HG02884 (cell line): ENCODE measurements around the gene IL1B.

Source experiments
- ATAC-seq: cut with Tn5 transposase; IDR thresholded peaks from one replicate; pipeline ENCODE4 v1.9.1; 2021; ENCODE audit warnings: mild to moderate bottlenecking, moderate library complexity; ENCODE audit not compliant: unreplicated experiment

IL1B gene

DNA sequence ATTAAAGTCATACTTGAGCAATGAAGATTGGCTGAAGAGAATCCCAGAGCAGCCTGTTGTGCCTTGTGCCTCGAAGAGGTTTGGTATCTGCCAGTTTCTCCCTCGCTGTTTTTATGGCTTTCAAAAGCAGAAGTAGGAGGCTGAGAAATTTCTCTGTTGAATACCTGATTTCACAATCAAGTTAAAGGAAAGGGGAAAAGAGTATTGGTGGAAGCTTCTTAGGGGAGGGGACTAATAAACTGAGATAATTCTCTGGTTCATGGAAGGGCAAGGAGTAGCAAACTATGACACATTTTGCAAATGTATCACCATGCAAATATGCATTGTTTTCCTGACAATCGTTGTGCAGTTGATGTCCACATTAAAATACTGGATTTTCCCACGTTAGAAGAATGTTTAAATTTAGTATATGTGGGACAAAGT, at the start of gene IL1B:
Gene IL1B, minus strand, starts transcription at position 85 of the 423 bp plus-strand sequence. CDS start 550 bp downstream, outside the sequence.
- no peak for ATAC-seq

GRCh38 chr2:112886291-112886690, 49.7 kb upstream of the IL1B start:
- ATAC-seq: no peak

DNA sequence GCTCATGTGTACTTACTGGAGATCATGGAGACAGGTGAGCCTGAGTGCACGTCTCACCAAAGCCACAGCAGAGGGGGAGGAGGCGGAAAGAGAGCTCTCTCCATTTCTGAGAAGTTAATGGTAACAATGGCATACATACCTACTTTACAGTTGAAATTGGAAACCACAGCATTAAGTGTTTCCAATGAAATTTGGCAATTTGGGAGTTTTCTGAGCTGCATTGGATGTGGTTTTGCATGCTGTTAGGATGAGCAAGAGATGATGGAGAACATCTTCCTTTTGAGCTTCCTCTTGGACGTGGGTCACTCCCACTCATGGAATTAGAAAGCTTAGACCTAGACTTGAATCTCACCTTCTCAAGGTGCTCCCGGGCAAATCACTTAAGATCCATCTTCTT, 48.9 kb upstream of the IL1B start:
- no peak for ATAC-seq

DNA sequence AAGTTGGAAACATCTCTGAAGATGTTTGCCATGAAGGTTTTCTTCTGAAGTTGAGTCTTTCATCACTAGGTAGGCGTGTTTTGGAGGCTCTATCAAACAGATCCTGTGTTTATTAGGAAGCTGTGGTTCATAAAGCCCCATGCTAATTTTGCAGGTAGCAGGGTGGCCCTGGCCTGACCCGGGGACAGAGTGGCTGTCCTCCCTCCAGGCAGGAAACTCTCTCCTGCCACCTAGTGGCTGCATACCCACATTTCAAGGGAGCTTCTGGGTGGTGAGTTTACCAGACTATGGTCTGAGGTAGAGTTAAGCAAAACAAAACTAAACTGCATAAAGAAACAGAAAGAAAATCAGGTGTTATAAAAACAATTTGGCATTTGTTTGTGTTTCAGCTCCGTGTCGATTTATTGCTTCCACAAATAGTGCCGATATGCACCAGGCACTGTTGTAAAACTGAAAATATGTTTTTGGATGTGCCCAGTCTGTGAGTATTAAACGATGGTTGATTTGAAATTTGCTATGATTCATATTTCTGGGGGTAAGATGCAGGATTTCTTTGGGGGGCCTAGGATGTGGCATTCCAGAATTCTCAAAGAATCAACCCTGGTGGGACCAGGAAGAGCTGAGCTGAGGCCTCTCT, 48.4 kb upstream of the IL1B start:
- no peak for ATAC-seq

DNA sequence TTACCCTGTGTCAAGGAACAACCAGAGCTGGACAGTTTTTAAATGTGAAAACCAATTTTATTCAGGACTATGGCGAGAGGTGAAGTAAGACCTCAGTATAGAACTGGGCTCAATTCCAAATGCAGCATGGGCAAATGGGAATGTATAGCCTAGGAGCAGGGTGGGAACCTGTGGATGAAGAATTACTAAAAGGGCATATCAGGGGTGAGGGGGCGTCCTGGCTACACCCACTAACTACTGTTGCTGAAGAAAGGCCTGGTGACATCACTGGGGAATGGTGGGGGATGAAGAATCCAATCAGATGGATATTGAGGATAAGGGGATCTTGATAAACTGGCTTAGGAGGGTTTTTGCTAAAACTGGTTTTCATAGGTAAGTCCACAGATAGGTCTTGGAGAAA, 47.1 kb upstream of the IL1B start:
- no peak for ATAC-seq

GRCh38 chr2:112881217-112881985, 44.8 kb upstream of the IL1B start:
- ATAC-seq: peak; percentile 88

- no peak for ATAC-seq
Observed at GRCh38 chr2:112880696-112881095, 44.1 kb upstream of the IL1B start.

GRCh38 chr2:112880091-112880531, 43.5 kb upstream of the IL1B start:
- ATAC-seq: no peak

DNA sequence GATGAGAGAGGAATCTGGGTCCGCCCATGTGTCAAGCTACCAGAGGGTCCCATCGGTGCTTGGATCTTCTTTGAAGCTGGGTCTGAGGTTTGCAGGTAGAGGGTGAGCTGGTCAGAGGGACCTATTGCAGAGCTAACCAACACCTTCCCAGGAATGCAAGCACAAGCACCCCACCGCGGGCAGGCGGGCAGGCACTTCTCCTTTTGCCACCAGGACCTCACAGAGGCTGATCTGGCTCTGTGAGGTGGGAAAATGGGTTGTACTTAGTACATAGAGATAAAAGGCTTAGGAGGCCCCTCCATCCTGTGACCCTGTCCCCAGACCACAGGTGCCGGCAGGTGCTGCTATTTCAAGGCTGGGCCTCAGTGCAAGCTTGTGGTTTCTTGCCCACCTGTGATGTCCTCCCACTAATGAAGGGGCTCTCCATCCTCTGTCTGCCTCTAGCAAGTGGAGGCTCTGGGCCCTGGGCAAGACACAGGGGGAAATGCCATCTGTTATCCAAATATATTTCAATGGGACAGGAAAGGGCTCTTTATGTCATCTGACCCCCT, 43.0 kb upstream of the IL1B start:
- no peak for ATAC-seq

DNA sequence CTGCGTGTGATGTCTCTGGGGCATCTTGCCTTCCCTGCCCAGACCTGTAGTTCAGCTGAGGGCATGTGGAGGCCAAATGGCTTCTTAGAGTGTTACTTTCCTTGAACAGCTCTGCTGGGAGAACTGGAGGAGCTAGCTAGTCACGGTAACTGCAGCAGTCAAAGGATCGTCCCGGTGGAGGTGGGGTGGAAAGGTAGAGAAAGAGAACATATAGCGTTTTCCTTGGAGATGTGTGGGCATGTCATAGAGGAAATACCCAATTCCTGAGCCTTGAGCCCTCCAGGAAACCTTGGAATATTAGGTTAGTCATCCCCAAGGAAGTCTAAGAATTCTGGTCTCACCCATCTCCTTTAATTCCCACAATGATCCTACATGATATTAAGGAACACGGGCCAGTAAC, 40.8 kb upstream of the IL1B start:
- no peak for ATAC-seq

DNA sequence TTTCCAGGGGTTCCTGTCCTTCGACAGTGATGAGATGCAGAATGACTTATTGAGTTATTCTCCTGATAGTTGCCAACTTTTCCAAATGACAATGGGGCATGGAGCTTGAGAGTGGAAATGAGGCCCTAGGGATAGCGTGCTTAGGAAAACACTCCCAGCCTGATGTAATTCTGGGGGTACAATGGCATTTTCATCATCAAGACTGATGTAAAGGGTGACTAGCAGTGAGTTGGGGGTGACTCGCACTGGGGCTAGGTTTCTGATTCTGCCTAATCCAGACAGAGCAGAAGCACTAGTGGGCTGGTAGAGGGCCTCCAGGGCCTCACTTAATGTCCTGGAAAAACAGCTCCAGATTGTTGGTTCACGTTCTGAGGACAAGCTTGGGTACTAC, 40.4 kb upstream of the IL1B start:
- ATAC-seq: no peak

- no peak for ATAC-seq
Observed at GRCh38 chr2:112876257-112876970, 39.8 kb upstream of the IL1B start.

DNA sequence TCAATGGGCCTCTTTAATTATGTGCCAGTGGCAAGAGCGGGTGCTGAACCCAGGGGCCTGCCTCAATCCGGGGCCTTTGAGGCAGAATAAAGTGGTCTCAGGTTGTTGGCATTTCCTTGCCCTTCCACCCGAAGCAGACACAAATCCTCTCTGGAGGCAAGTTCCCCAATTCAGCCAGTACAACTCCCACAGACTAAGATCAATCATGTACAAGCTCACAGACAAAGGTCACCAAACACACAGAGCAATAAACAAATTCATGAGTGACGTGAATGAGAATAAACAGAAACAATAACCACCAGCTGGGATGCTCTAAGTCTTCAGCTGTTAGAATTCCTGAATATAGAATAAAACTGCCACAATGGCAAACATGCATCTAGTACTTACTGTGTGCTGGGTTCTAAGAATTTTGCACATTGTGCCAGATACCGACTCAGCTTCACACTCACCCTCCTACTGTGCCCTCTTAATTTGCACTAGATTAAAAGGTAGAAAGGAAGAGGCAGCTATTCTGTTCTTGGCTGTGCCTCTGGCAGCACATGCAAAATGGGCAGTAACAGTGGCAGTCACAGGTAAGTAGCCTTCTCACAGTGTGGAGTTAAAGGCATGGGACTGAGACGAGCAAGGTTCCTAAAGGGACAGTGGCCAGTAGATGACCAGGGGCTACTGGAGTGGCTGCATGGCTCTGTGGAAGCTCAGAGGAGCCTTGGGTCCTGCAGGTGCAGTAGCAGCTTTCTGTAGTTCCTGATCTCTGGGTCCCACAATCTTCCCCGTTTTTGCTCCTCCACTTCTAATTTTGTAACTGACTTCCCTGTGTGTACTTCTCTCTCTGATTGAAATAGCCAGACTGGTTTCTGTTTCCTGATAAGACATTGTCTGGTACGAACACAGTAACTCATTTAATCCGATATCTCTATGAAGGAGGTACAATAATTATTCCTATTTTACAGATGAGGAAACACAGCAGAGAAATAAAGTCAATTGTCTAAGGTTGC, 34.6 kb upstream of the IL1B start:
- ATAC-seq: no peak

DNA sequence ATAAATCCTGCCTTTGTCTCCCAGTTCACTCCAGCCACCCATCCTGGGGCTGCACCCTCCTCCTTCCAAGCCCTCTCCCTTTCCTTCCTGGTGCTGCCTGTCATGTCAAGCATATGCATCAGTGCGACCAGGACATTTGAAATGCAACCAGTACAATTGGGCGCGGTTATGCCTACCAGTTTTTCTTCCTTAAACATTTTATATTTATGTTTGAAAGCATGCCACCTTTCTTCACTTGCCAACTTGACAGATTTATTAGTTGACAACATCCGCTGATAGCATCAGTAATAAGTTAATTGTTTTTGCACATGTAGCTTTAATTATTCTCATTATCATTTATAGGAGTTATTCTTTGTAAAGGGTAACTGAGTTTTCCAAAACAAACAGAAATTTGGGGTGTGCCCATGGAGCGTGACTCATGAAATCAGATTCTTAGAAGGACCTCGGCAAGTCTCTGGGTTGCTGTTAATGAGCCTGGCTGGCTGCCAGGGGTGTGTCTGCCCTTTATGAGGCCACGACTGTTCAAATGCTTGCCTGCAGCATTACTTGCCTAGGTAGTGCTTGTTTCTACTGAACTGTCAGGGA, 32.8 kb upstream of the IL1B start:
- no peak for ATAC-seq

DNA sequence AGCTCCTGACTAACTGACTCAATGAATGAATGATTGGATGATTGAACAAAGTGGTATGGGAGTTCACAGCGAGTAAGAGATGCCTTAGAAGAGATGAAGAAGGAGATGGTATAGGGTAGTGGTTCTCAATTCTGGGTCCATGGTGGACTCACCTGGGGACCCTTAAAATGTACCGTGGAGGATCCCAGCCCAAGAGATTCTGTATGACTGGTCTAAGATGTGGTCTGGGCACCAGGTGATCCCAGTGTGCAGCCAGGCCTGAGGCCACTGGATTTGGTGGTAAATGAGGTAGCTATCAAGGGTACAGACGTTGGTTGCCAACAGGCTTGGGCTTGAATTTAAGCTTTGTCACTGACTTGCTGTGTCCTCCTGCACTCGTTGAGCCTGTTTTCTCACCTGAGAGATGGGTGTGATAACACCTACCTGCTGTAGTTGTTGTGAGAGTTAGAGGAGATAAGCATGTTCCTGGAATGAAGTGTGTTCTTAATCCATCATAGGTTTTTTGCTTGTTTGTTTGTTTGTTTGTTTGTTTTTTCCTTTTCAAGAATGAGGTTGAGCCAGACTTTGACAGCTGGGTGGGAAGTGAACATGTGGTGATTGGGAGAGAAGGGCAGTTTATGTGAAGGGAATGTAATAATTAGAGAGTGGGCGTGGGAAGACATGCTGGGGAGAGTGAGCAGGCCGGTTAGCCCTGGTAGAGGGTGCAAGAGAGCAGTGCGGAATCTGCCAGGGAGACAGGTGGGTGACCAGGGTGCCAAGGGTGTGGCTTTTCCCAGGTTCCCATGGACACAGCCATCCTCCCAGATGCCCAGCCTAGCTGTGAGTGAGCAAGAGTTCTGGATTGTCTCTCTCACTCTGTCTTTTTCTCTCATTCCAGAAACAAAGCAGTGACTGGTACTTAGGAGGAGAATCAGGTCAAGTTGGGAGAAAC, 31.4 kb upstream of the IL1B start:
- ATAC-seq: no peak

- ATAC-seq: no peak
Observed at GRCh38 chr2:112866128-112866835, 29.7 kb upstream of the IL1B start.

- ATAC-seq: no peak
Observed at GRCh38 chr2:112864072-112864471, 27.5 kb upstream of the IL1B start.
